IMR-90 (cell line): ENCODE measurements around the gene MEIG1. TPM values are rescaled to one million over a fixed set of nuclear protein-coding genes. Genes with fewer than 3 reads are reported as not detected.
"Not testable (repeated sequence)": the region's sequence is repeated elsewhere in the genome, so short reads cannot be mapped to it uniquely, and the experiment has no call there.

Experiments
- ATAC-seq: fragments of 200-7000 bp; cut with Tn5 transposase; 2 replicates; pipeline ENCODE4 v1.9.1; 2020; ENCODE audit warnings: low read depth, mild to moderate bottlenecking, moderate library complexity
- BruUV-seq: library from RNA; stranded (reverse); fragments of 400-500 nt; replicated peaks from 2 replicates; lab custom pipeline; 2021; lab: Mats Ljungman, UMichigan
- CTCF ChIA-PET: fragments of 300-600 bp; formaldehyde crosslinking; extraction: SDS; loops from one replicate; lab custom pipeline; 2021; ENCODE audit warnings: antibody characterized with exemption; lab: Yijun Ruan, JAX
- POLR2A ChIA-PET: fragments of 300-600 bp; sonication (Branson Sonifier 250); formaldehyde crosslinking; loops from one replicate; lab custom pipeline; 2022; ENCODE audit warnings: antibody characterized with exemption; ENCODE audit not compliant: unreplicated experiment; lab: Charles Lee
- DNase-seq: peaks from one replicate; pipeline ENCODE4 v3.0.0; 2013
- H2AFZ ChIP-seq: replicated peaks from 2 replicates; pipeline ENCODE3; 2013; ENCODE audit warnings: low read length, mild to moderate bottlenecking; ENCODE audit not compliant: poor library complexity
- H2AK5ac ChIP-seq: 2 replicates; pipeline ENCODE4 v1.6.1; 2013; ENCODE audit warnings: low read depth, low read length, inconsistent platforms
- H2AK9ac ChIP-seq: replicated peaks from 2 replicates; pipeline ENCODE3; 2013; ENCODE audit warnings: mild to moderate bottlenecking, low read depth, low read length, moderate library complexity; ENCODE audit not compliant: poor library complexity
- H2BK120ac ChIP-seq: 2 replicates; pipeline ENCODE4 v1.6.1; 2013; ENCODE audit warnings: low read depth, low read length, inconsistent platforms
- H2BK15ac ChIP-seq: 3 replicates; pipeline ENCODE4 v1.6.1; 2013; ENCODE audit warnings: low read depth, low read length, inconsistent platforms
- H2BK20ac ChIP-seq: 2 replicates; pipeline ENCODE4 v1.6.1; 2013; ENCODE audit warnings: low read depth, mild to moderate bottlenecking, inconsistent platforms, low read length, moderate library complexity
- H2BK5ac ChIP-seq: 2 replicates; pipeline ENCODE4 v1.6.1; 2013; ENCODE audit warnings: mild to moderate bottlenecking, low read depth, low read length, inconsistent platforms; ENCODE audit not compliant: poor library complexity, severe bottlenecking
- H3K14ac ChIP-seq: replicated peaks from 2 replicates; pipeline ENCODE4 v1.6.1; 2013; ENCODE audit warnings: low read depth, low read length, inconsistent platforms
- H3K18ac ChIP-seq: 2 replicates; pipeline ENCODE4 v1.6.1; 2013; ENCODE audit warnings: low read depth, low read length, control low read depth
- H3K23ac ChIP-seq: 2 replicates; pipeline ENCODE4 v1.6.1; 2013; ENCODE audit warnings: low read depth, low read length, inconsistent platforms
- H3K27ac ChIP-seq: 2 replicates; pipeline ENCODE4 v1.5.1; 2013; ENCODE audit warnings: mild to moderate bottlenecking, control low read depth, low read length; ENCODE audit not compliant: insufficient read depth
- H3K27me3 ChIP-seq: 2 replicates; pipeline ENCODE4 v1.6.1; 2013; ENCODE audit warnings: low read length; ENCODE audit not compliant: control insufficient read depth, insufficient read depth
- H3K36me3 ChIP-seq: 2 replicates; pipeline ENCODE4 v1.6.1; 2013; ENCODE audit warnings: low read length, mixed read lengths; ENCODE audit not compliant: control insufficient read depth, insufficient read depth
- H3K4ac ChIP-seq: 2 replicates; pipeline ENCODE4 v1.6.1; 2013; ENCODE audit warnings: low read depth, low read length, inconsistent platforms
- H3K4me1 ChIP-seq: 2 replicates; pipeline ENCODE4 v1.6.1; 2013; ENCODE audit warnings: low read length, mixed read lengths; ENCODE audit not compliant: control insufficient read depth, insufficient read depth
- H3K4me2 ChIP-seq: 2 replicates; pipeline ENCODE4 v1.6.1; 2013; ENCODE audit warnings: low read depth, mild to moderate bottlenecking, control low read depth, low read length, moderate library complexity
- H3K4me3 ChIP-seq: 2 replicates; pipeline ENCODE4 v1.5.1; 2013; ENCODE audit warnings: low read depth, mild to moderate bottlenecking, control low read depth, low read length, moderate library complexity; ENCODE audit not compliant: insufficient read depth
- H3K56ac ChIP-seq: 2 replicates; pipeline ENCODE4 v1.6.1; 2013; ENCODE audit warnings: low read length, inconsistent platforms; ENCODE audit not compliant: insufficient read depth; ENCODE audit errors: extremely low read depth
- H3K79me1 ChIP-seq, 2 experiments: 2 replicates each; pipeline ENCODE4 v1.6.1; 2013; ENCODE audit warnings: low read length in 2 of 2, inconsistent platforms in 1 of 2, low read depth in 1 of 2
- H3K9ac ChIP-seq: 2 replicates; pipeline ENCODE4 v1.6.1; 2013; ENCODE audit warnings: low read depth, low read length, control low read depth
- H3K9me1 ChIP-seq: 2 replicates; pipeline ENCODE4 v1.6.1; 2013; ENCODE audit warnings: low read length, inconsistent platforms; ENCODE audit not compliant: insufficient read depth
- H3K9me3 ChIP-seq: 2 replicates; pipeline ENCODE4 v1.6.1; 2013; ENCODE audit warnings: low read length; ENCODE audit not compliant: control insufficient read depth, insufficient read depth
- H4K20me1 ChIP-seq: 2 replicates; pipeline ENCODE4 v1.6.1; 2013; ENCODE audit warnings: low read length, inconsistent platforms; ENCODE audit not compliant: insufficient read depth
- H4K5ac ChIP-seq: 2 replicates; pipeline ENCODE4 v1.6.1; 2013; ENCODE audit warnings: mild to moderate bottlenecking, low read depth, low read length, control low read depth
- H4K8ac ChIP-seq, 2 experiments: 2 replicates each; pipeline ENCODE4 v1.6.1; 2013; ENCODE audit warnings: low read depth in 2 of 2, low read length in 2 of 2, control low read depth in 1 of 2, inconsistent platforms in 1 of 2
- H4K91ac ChIP-seq: 2 replicates; pipeline ENCODE4 v1.6.1; 2013; ENCODE audit warnings: low read depth, low read length, inconsistent platforms; ENCODE audit not compliant: insufficient read depth
- CTCF ChIP-seq: conservative IDR thresholded peaks from 2 replicates; pipeline ENCODE4 v1.5.1; 2012; ENCODE audit warnings: mild to moderate bottlenecking, low read depth, low read length, improper control_type of control experiment
- RAD21 ChIP-seq: IDR thresholded peaks from 2 replicates; pipeline ENCODE4 v1.6.1; 2012; ENCODE audit warnings: low read length, improper control_type of control experiment
- WGBS, 2 experiments: methylation state at CpG; one replicate each; pipeline versions ENCODE4 v1.1.5 to v1.1.7; 2013; ENCODE audit warnings: missing lambda C conversion rate in 2 of 2; ENCODE audit not compliant: insufficient read length in 1 of 2; ENCODE audit errors: extremely low coverage in 2 of 2; 5-methylcytosine and 5-hydroxymethylcytosine counted together
- dilution Hi-C: fragments of 300-500 bp; cut with HindIII; formaldehyde crosslinking; loops from one replicate; pipeline ENCODE4 v1.14.3; 2018; ENCODE audit warnings: low sequenced_read_pairs; ENCODE audit not compliant: unreplicated experiment
- in situ Hi-C: fragments of 300-500 bp; cut with MboI; formaldehyde crosslinking; loops from 3 replicates; pipeline ENCODE4 v1.14.3; 2019; ENCODE audit warnings: low sequenced_read_pairs, inconsistent platforms, mixed read lengths
- intact Hi-C: fragments of 100-400 bp; cut with micrococcal nuclease; formaldehyde crosslinking; loops from 2 replicates; pipeline ENCODE4 v1.10.0; 2022
- polyA plus RNA-seq, 3 experiments: library from polyadenylated mRNA; depleted of rRNA; stranded (reverse); fragments of >200 nt; gene quantifications; 2 replicates each; pipeline ENCODE4 v1.2.3, GENCODE V29; 2012; ENCODE audit warnings: low replicate concordance in 1 of 3
- total RNA-seq: library from RNA; depleted of rRNA; stranded (reverse); fragments of >200 nt; gene quantifications from 2 replicates; pipeline ENCODE4 v1.2.3, GENCODE V29; 2012

Gene MEIG1
- total and polyA plus RNA-seq, 2 of the 4 experiments (the other 2 are of a cell fraction) = not detected

GRCh38 chr10:14991035-14991749 is 32.0 kb downstream of the MEIG1 start:
- H3K14ac ChIP-seq, H2BK120ac ChIP-seq, H3K4me2 ChIP-seq, H3K4me1 ChIP-seq, H3K18ac ChIP-seq, H3K23ac ChIP-seq, CTCF ChIA-PET, H3K9me1 ChIP-seq, dilution Hi-C loops, H2AFZ ChIP-seq, H4K5ac ChIP-seq, H3K27me3 ChIP-seq, H2BK20ac ChIP-seq, POLR2A ChIA-PET, H4K8ac ChIP-seq, H3K56ac ChIP-seq, H2AK9ac ChIP-seq, H4K20me1 ChIP-seq, BruUV-seq, H3K9me3 ChIP-seq, H2AK5ac ChIP-seq, ATAC-seq, H3K4ac ChIP-seq, in situ Hi-C loops, H3K79me1 ChIP-seq, H3K4me3 ChIP-seq, H3K36me3 ChIP-seq, H3K27ac ChIP-seq, H2BK5ac ChIP-seq, H2BK15ac ChIP-seq, H3K9ac ChIP-seq, H4K91ac ChIP-seq: not testable (repeated sequence)
- intact Hi-C loops = loop anchor here (1.0 kb wide), 1 partner anchor 115 kb away; no protein-coding TSS in a partner anchor
- no CpG with 5 or more reads among the region's 19 CpGs for WGBS, 2 experiments
- DNase-seq = peak; percentile 61
- TF ChIP-seq CTCF (peak; percentile 39), RAD21 (peak; percentile 34; the same call in 1 of the 2 replicates)

- H2AK9ac ChIP-seq, BruUV-seq, ATAC-seq, H2BK20ac ChIP-seq, H2BK120ac ChIP-seq, dilution Hi-C loops, H3K27ac ChIP-seq, H3K4me3 ChIP-seq, H4K20me1 ChIP-seq, H3K79me1 ChIP-seq, H3K4me1 ChIP-seq, in situ Hi-C loops, H3K4me2 ChIP-seq, H4K5ac ChIP-seq, intact Hi-C loops, H2AK5ac ChIP-seq, H3K23ac ChIP-seq, H3K9ac ChIP-seq, H2AFZ ChIP-seq, H3K4ac ChIP-seq, H3K56ac ChIP-seq, H2BK15ac ChIP-seq, DNase-seq, H3K9me3 ChIP-seq, CTCF ChIA-PET, H3K18ac ChIP-seq, H3K27me3 ChIP-seq, H2BK5ac ChIP-seq, H3K14ac ChIP-seq, H4K91ac ChIP-seq, POLR2A ChIA-PET, H3K9me1 ChIP-seq, H4K8ac ChIP-seq, H3K36me3 ChIP-seq: not testable (repeated sequence)
- WGBS, 2 experiments = 80% methylated on average over 1 of the region's 9 CpGs; no CpG with 5 or more reads in 1 of the 2 experiments
Measured at GRCh38 chr10:14992336-14992735, 33.1 kb downstream of the MEIG1 start.
